HepG2 (cell line): ENCODE results near the gene NXPE3. TPM values are rescaled to one million over a fixed set of nuclear protein-coding genes. Genes with fewer than 3 reads are reported as not detected.

Source experiments
- ATAC-seq: fragments of 200-7000 bp; cut with Tn5 transposase; 3 replicates; pipeline ENCODE4 v1.9.1; 2020; ENCODE audit warnings: mild to moderate bottlenecking, moderate library complexity
- BruUV-seq: library from RNA; stranded (reverse); fragments of 400-500 nt; replicated peaks from 2 replicates; lab custom pipeline; 2021; lab: Mats Ljungman, UMichigan
- CTCF ChIA-PET: fragments of 300-600 bp; formaldehyde crosslinking; extraction: SDS; loops from one replicate; lab custom pipeline; 2021; ENCODE audit warnings: low total read pairs, inconsistent platforms, low intra/inter-chr PET ratio; lab: Yijun Ruan, JAX
- POLR2A ChIA-PET: fragments of 350-600 bp; sonication (Branson Sonifier 250); formaldehyde crosslinking; loops from one replicate; lab custom pipeline; 2020; ENCODE audit warnings: antibody characterized with exemption, inconsistent platforms; lab: Yijun Ruan, JAX
- DNase-seq: peaks from one replicate; pipeline ENCODE4 v3.0.0-alpha.2; 2015; ENCODE audit warnings: low spot score
- FAIRE-seq: peaks from 3 replicates; lab custom pipeline; 2011; peaks lifted over from hg19 to GRCh38; lab: Jason Lieb, UNC
- H2AFZ ChIP-seq: one replicate; pipeline ENCODE4 v1.6.1; 2011; ENCODE audit warnings: low read length, inconsistent platforms
- H3K27ac ChIP-seq: fragments of 300-600 bp; 3 replicates; pipeline ENCODE4 v1.8.0; 2011; ENCODE audit warnings: mixed run types, mild to moderate bottlenecking, mixed read lengths, low read length, inconsistent platforms; ENCODE audit not compliant: insufficient read depth; ENCODE audit errors: extremely low read length
- H3K27me3 ChIP-seq, 2 experiments: fragments of 200-600 bp in 1 of 2; 2 replicates in 1 of 2; 3 replicates in 1 of 2; pipeline versions ENCODE4 v1.6.0 to v1.8.0; 2011; ENCODE audit warnings: low read length in 2 of 2, mild to moderate bottlenecking in 2 of 2, moderate library complexity in 2 of 2, inconsistent platforms in 1 of 2; ENCODE audit not compliant: insufficient read depth in 2 of 2, control insufficient read depth in 1 of 2
- H3K36me3 ChIP-seq, 2 experiments: fragments of 200-600 bp in 1 of 2; replicated peaks in 1 of 2; 2 replicates in 1 of 2; 3 replicates in 1 of 2; pipeline versions ENCODE4 v1.5.1 to v1.8.0; 2011; ENCODE audit warnings: low read length in 2 of 2, inconsistent platforms in 1 of 2; ENCODE audit not compliant: insufficient read depth in 2 of 2, control insufficient read depth in 1 of 2
- H3K4me1 ChIP-seq: 2 replicates; pipeline ENCODE4 v1.5.1; 2012; ENCODE audit warnings: low read length, inconsistent platforms; ENCODE audit not compliant: insufficient read depth
- H3K4me2 ChIP-seq: 2 replicates; pipeline ENCODE4 v1.6.0; 2011; ENCODE audit warnings: low read depth, low read length, inconsistent platforms
- H3K4me3 ChIP-seq, 3 experiments: fragments of 200-600 bp in 1 of 3; sonication (generic), shearing (Covaris generic) in 1 of 3; replicated peaks in 1 of 3; 2 replicates each; pipeline ENCODE4 v1.5.1; 2011 to 2016; ENCODE audit warnings: low read length in 3 of 3, inconsistent platforms in 2 of 3, low read depth in 2 of 3, mild to moderate bottlenecking in 2 of 3, control low read depth in 1 of 3, mixed read lengths in 1 of 3; ENCODE audit not compliant: insufficient read depth in 1 of 3
- H3K79me2 ChIP-seq: one replicate; pipeline ENCODE4 v1.6.1; 2011; ENCODE audit warnings: low read length, inconsistent platforms; ENCODE audit not compliant: insufficient read depth
- H3K9ac ChIP-seq: 2 replicates; pipeline ENCODE4 v1.6.0; 2011; ENCODE audit warnings: mild to moderate bottlenecking, low read depth, low read length, inconsistent platforms; ENCODE audit not compliant: insufficient read depth
- H3K9me3 ChIP-seq: 2 replicates; pipeline ENCODE4 v1.5.1; 2012; ENCODE audit warnings: mild to moderate bottlenecking, low read length
- H4K20me1 ChIP-seq: 2 replicates; pipeline ENCODE4 v1.6.0; 2011; ENCODE audit warnings: inconsistent platforms, mild to moderate bottlenecking, low read length, moderate library complexity; ENCODE audit not compliant: insufficient read depth
- ARHGAP35 ChIP-seq: sonication (generic); formaldehyde crosslinking; IDR thresholded peaks from 2 replicates; pipeline ENCODE4 v1.9.0; 2022; ENCODE audit warnings: mild to moderate bottlenecking, inconsistent platforms, moderate library complexity, missing genetic modification reagents, borderline replicate concordance
- CREB3 ChIP-seq: sonication (generic); formaldehyde crosslinking; IDR thresholded peaks from 2 replicates; pipeline ENCODE4 v1.5.0; 2020; ENCODE audit warnings: missing genetic modification reagents
- KDM3A ChIP-seq: IDR thresholded peaks from 2 replicates; pipeline ENCODE4 v1.6.1; 2018; ENCODE audit warnings: low read depth, missing compliant biosample characterization
- KDM5A ChIP-seq: fragments of 200-600 bp; sonication (generic); IDR thresholded peaks from 2 replicates; pipeline ENCODE4 v1.7.0; 2018; ENCODE audit warnings: antibody characterized with exemption, mild to moderate bottlenecking, low read length, borderline replicate concordance
- MATR3 ChIP-seq: sonication (generic); formaldehyde crosslinking; IDR thresholded peaks from 2 replicates; pipeline ENCODE4 v1.4.0; 2020; ENCODE audit warnings: missing genetic modification reagents
- MTA3 ChIP-seq: sonication (generic); formaldehyde crosslinking; IDR thresholded peaks from 2 replicates; pipeline ENCODE4 v1.4.0; 2020; ENCODE audit warnings: missing genetic modification reagents
- MYNN ChIP-seq: sonication (generic); formaldehyde crosslinking; IDR thresholded peaks from 2 replicates; pipeline ENCODE4 v1.4.0; 2020; ENCODE audit warnings: mild to moderate bottlenecking, low read depth, missing genetic modification reagents
- ZNF749 ChIP-seq: sonication (generic); formaldehyde crosslinking; IDR thresholded peaks from 2 replicates; pipeline ENCODE4 v1.8.0; 2022; ENCODE audit warnings: mild to moderate bottlenecking, missing genetic modification reagents, moderate library complexity, borderline replicate concordance
- ZNF777 ChIP-seq: sonication (generic); formaldehyde crosslinking; IDR thresholded peaks from 2 replicates; pipeline ENCODE4 v1.4.0; 2020; ENCODE audit warnings: missing genetic modification reagents
- WGBS: methylation state at CpG from one replicate; pipeline ENCODE4 v1.1.6; 2017; ENCODE audit warnings: low lambda C conversion rate; 5-methylcytosine and 5-hydroxymethylcytosine counted together
- in situ Hi-C: cut with HindIII; loops from 2 replicates; pipeline ENCODE4 v1.10.0; 2017; ENCODE audit warnings: low pct_unique_long_range_greater_than_20kb; ENCODE audit not compliant: extremely low pct_ligation_motif_present
- intact Hi-C: fragments of 100-400 bp; cut with micrococcal nuclease; formaldehyde crosslinking; loops from one replicate; pipeline ENCODE4 v1.10.0; 2022; ENCODE audit not compliant: unreplicated experiment
- polyA plus RNA-seq, 8 experiments: library from polyadenylated mRNA; depleted of rRNA in 3 of 8; stranded (reverse) in 7 of 8; unstranded in 1 of 8; fragments of >200 nt; fragmentation: Illumina TruSeq in 4 of 8; extraction: Trizol in 4 of 8; gene quantifications; 2 replicates each; pipeline versions ENCODE4 v1.2.1 to v1.2.3, GENCODE V29; 2011 to 2016; ENCODE audit warnings: low read depth in 4 of 8, missing spikeins in 1 of 8, mixed read lengths in 1 of 8; ENCODE audit not compliant: insufficient read depth in 1 of 8
- total RNA-seq, 5 experiments: library from RNA; depleted of rRNA; stranded (reverse); fragments of >200 nt; fragmentation: Illumina TruSeq; extraction: Trizol; gene quantifications; 2 replicates each; pipeline ENCODE4 v1.2.3, GENCODE V29; 2016; ENCODE audit warnings: low read depth in 1 of 5
- TF ChIP-seq, protein P1 (sequence below): sonication (generic); formaldehyde crosslinking; IDR thresholded peaks from one replicate; pipeline ENCODE4 v1.5.1; 2020; ENCODE audit warnings: mild to moderate bottlenecking, missing genetic modification reagents; ENCODE audit errors: not compliant biosample characterization
- TF ChIP-seq, protein P2 (sequence below): sonication (generic); formaldehyde crosslinking; IDR thresholded peaks from 2 replicates; pipeline ENCODE4 v1.5.0; 2020; ENCODE audit warnings: missing genetic modification reagents

Gene NXPE3
- total and polyA plus RNA-seq, 2 of the 13 experiments (the other 11 are each of a cell fraction or from before 2014, with no cell fraction given), result 3.5 to 4.7 TPM

DNA sequence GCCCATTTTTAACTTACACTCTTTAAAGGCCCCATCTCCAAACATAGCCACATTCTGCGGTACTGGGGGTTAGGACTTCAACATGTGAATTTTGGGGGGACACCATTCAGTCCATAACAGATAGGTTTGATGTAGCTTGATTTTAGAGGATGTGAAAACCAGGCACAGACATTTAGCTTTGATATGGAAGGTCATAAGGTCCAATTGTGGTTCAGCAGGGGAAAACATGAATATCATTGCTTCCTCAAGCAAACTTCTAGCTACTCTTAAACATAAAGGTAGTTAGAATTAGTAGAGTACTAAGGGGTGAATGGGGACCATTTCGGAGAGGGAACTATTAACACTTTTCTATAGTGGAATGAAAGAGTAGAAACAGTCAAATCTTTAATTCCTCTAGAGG is 56.7 kb downstream of the NXPE3 start (continued):
- TF ChIP-seq, protein P1, sequence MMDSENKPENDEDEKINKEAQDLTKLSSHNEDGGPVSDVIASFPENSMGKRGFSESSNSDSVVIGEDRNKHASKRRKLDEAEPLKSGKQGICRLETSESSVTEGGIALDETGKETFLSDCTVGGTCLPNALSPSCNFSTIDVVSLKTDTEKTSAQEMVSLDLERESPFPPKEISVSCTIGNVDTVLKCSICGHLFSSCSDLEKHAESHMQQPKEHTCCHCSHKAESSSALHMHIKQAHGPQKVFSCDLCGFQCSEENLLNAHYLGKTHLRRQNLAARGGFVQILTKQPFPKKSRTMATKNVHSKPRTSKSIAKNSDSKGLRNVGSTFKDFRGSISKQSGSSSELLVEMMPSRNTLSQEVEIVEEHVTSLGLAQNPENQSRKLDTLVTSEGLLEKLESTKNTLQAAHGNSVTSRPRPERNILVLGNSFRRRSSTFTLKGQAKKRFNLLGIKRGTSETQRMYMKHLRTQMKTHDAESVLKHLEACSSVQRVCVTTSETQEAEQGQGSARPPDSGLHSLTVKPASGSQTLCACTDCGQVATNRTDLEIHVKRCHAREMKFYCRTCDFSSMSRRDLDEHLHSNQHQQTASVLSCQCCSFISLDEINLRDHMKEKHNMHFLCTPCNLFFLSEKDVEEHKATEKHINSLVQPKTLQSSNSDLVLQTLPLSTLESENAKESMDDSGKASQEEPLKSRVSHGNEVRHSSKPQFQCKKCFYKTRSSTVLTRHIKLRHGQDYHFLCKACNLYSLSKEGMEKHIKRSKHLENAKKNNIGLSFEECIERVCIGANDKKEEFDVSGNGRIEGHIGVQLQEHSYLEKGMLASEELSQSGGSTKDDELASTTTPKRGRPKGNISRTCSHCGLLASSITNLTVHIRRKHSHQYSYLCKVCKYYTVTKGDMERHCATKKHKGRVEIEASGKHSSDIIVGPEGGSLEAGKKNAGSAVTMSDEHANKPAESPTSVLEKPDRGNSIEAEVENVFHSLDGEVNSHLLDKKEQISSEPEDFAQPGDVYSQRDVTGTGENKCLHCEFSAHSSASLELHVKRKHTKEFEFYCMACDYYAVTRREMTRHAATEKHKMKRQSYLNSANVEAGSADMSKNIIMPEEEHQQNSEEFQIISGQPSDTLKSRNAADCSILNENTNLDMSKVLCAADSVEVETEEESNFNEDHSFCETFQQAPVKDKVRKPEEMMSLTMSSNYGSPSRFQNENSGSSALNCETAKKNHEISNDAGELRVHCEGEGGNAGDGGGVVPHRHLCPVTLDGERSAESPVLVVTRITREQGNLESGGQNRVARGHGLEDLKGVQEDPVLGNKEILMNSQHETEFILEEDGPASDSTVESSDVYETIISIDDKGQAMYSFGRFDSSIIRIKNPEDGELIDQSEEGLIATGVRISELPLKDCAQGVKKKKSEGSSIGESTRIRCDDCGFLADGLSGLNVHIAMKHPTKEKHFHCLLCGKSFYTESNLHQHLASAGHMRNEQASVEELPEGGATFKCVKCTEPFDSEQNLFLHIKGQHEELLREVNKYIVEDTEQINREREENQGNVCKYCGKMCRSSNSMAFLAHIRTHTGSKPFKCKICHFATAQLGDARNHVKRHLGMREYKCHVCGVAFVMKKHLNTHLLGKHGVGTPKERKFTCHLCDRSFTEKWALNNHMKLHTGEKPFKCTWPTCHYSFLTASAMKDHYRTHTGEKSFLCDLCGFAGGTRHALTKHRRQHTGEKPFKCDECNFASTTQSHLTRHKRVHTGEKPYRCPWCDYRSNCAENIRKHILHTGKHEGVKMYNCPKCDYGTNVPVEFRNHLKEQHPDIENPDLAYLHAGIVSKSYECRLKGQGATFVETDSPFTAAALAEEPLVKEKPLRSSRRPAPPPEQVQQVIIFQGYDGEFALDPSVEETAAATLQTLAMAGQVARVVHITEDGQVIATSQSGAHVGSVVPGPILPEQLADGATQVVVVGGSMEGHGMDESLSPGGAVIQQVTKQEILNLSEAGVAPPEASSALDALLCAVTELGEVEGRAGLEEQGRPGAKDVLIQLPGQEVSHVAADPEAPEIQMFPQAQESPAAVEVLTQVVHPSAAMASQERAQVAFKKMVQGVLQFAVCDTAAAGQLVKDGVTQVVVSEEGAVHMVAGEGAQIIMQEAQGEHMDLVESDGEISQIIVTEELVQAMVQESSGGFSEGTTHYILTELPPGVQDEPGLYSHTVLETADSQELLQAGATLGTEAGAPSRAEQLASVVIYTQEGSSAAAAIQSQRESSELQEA (CRISPR knock-in tag), result no peak
- no peak for TF ChIP-seq CREB3 (CRISPR knock-in tag)

DNA sequence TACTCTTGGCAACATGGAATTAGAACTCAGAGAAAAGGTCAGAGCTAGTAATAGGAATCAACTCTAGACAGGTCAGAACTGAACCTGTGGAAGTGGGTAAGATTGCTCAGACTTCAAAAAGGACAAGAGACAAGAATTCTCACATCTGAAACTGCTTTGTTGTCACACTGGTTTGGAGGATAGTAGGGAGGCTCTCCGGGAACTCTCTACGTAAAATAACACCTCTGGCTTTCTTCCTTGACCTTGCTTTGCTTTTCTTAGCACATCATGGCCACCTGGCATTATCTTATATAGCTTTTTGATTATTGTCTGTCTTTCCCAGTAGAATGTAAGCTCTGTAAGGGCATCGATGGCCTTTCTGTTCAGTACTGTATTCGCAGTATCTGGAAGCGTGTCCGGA is 57.1 kb downstream of the NXPE3 start:
- CTCF ChIA-PET, result no interaction called here
- ATAC-seq (no peak), FAIRE-seq (no peak), DNase-seq (no peak)
- no TSS peak for BruUV-seq
- WGBS, result 95% methylated on average over 6 of the region's 6 CpGs
- H3K27me3 ChIP-seq, result no peaks in the 10 kb centered on the region
- H3K27ac ChIP-seq, result no peak overlapping the region
- POLR2A ChIA-PET, result interaction anchor here (1.7 kb wide), 1 partner anchor 13 kb away, joined by 9 read pairs; the partner anchor contains the start of gene NFKBIZ
- intact Hi-C loops (no loop called here), in situ Hi-C loops (no loop called here)
- H3K4me1 ChIP-seq, result peaks cover 10% of the 10 kb centered on the region; the same call in 1 of the 2 replicates
- H3K79me2 ChIP-seq, result no peaks in the 10 kb centered on the region
- H4K20me1 ChIP-seq, result no peaks in the 10 kb centered on the region
- no peak overlapping the region for H2AFZ ChIP-seq
- no peak overlapping the region for H3K9ac ChIP-seq
- H3K4me2 ChIP-seq, result no peak overlapping the region
- no peak overlapping the region for H3K4me3 ChIP-seq
- no peaks in the 10 kb centered on the region for H3K9me3 ChIP-seq
- H3K36me3 ChIP-seq, result no peaks in the 10 kb centered on the region
- no peak for TF ChIP-seq KDM5A
- TF ChIP-seq, protein P2, sequence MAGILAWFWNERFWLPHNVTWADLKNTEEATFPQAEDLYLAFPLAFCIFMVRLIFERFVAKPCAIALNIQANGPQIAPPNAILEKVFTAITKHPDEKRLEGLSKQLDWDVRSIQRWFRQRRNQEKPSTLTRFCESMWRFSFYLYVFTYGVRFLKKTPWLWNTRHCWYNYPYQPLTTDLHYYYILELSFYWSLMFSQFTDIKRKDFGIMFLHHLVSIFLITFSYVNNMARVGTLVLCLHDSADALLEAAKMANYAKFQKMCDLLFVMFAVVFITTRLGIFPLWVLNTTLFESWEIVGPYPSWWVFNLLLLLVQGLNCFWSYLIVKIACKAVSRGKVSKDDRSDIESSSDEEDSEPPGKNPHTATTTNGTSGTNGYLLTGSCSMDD, result no peak
- no peak for TF ChIP-seq MYNN (CRISPR knock-in tag)
- TF ChIP-seq KDM3A, result no peak
- TF ChIP-seq ARHGAP35 (CRISPR knock-in tag), result no peak
- TF ChIP-seq ZNF777 (CRISPR knock-in tag), result no peak
- TF ChIP-seq MATR3, result no peak
- TF ChIP-seq ZNF749 (CRISPR knock-in tag), result no peak
- TF ChIP-seq MTA3 (CRISPR knock-in tag), result no peak
